Measurements from ENCODE around the gene MLN. TPM values are rescaled to one million over a fixed set of nuclear protein-coding genes. Genes with fewer than 3 reads are reported as not detected.
"Not testable (repeated sequence)": the region's sequence is repeated elsewhere in the genome, so short reads cannot be mapped to it uniquely, and the experiment has no call there.

The MLN gene
- total and polyA plus RNA-seq, 2 experiments from 2014 or later: 0.86 to 2.3 TPM

- H2AFZ ChIP-seq: no peak overlapping the region
- 92% methylated on average over 22 of the region's 22 CpGs for WGBS (ENCODE audit: low lambda C conversion rate, missing lambda C conversion rate)
- H3K4me3 ChIP-seq: no peak overlapping the region
- H3K4me1 ChIP-seq (ENCODE audit: insufficient read depth): peaks cover 19% of the 10 kb centered on the region
- H3K27me3 ChIP-seq: no peaks in the 10 kb centered on the region
- no peaks in the 10 kb centered on the region for H4K20me1 ChIP-seq (ENCODE audit: insufficient read depth, poor library complexity, severe bottlenecking)
- TF ChIP-seq CTCF (IDR thresholded peaks at IDR 0.05; ENCODE audit: poor library complexity) (no peak), EZH2phosphoT487 (IDR thresholded peaks at IDR 0.05; ENCODE audit: low read depth, severe bottlenecking, unreplicated experiment) (no peak), EZH2 (IDR thresholded peaks at IDR 0.05; ENCODE audit: borderline replicate concordance) (no peak)
- no peaks in the 10 kb centered on the region for H3K9me3 ChIP-seq (ENCODE audit: low read depth)
- H3K79me2 ChIP-seq: no peaks in the 10 kb centered on the region
- no peak overlapping the region for H3K27ac ChIP-seq
- no peak for DNase-seq (ENCODE audit: low spot score)
- H3K4me2 ChIP-seq: no peak overlapping the region
- no peaks in the 10 kb centered on the region for H3K9me2 ChIP-seq (replicated peaks; ENCODE audit: insufficient read depth)
- H3K36me3 ChIP-seq (replicated peaks; ENCODE audit: insufficient read depth, low read depth): no peaks in the 10 kb centered on the region
Measured at GRCh38 chr6:33834401-33835392, 30.9 kb upstream of the MLN start.

GRCh38 chr6:33833599-33833998, 29.8 kb upstream of the MLN start:
- no peak overlapping the region for H3K27ac ChIP-seq
- WGBS (ENCODE audit: low lambda C conversion rate, missing lambda C conversion rate): 96% methylated on average over 6 of the region's 6 CpGs
- no peaks in the 10 kb centered on the region for H3K36me3 ChIP-seq (replicated peaks; ENCODE audit: insufficient read depth, low read depth)
- no peak for DNase-seq (ENCODE audit: low spot score)
- H3K9me3 ChIP-seq (ENCODE audit: low read depth): no peaks in the 10 kb centered on the region
- no peak overlapping the region for H3K4me3 ChIP-seq
- no peaks in the 10 kb centered on the region for H4K20me1 ChIP-seq (ENCODE audit: insufficient read depth, poor library complexity, severe bottlenecking)
- H2AFZ ChIP-seq: no peak overlapping the region
- H3K9me2 ChIP-seq (replicated peaks; ENCODE audit: insufficient read depth): no peaks in the 10 kb centered on the region
- no peak overlapping the region for H3K4me2 ChIP-seq
- H3K79me2 ChIP-seq: no peaks in the 10 kb centered on the region
- TF ChIP-seq CTCF (IDR thresholded peaks at IDR 0.05; ENCODE audit: poor library complexity) (no peak), EZH2 (IDR thresholded peaks at IDR 0.05; ENCODE audit: borderline replicate concordance) (no peak), EZH2phosphoT487 (IDR thresholded peaks at IDR 0.05; ENCODE audit: low read depth, severe bottlenecking, unreplicated experiment) (no peak)
- H3K4me1 ChIP-seq (ENCODE audit: insufficient read depth): peaks cover 13% of the 10 kb centered on the region
- H3K27me3 ChIP-seq: no peaks in the 10 kb centered on the region

- H3K27me3 ChIP-seq; H3K36me3 ChIP-seq (replicated peaks; ENCODE audit: insufficient read depth, low read depth); H3K27ac ChIP-seq; DNase-seq (ENCODE audit: low spot score); H3K9me3 ChIP-seq (ENCODE audit: low read depth); H3K79me2 ChIP-seq; H2AFZ ChIP-seq; H3K9me2 ChIP-seq (replicated peaks; ENCODE audit: insufficient read depth); H4K20me1 ChIP-seq (ENCODE audit: insufficient read depth, poor library complexity, severe bottlenecking); H3K4me3 ChIP-seq; H3K4me2 ChIP-seq: not testable (repeated sequence)
- WGBS (ENCODE audit: low lambda C conversion rate, missing lambda C conversion rate): no CpG with 5 or more reads among the region's 32 CpGs
- H3K4me1 ChIP-seq (ENCODE audit: insufficient read depth): peaks cover 13% of the 10 kb centered on the region
Measured at GRCh38 chr6:33832831-33833230, 29.0 kb upstream of the MLN start.

- not testable (repeated sequence) for H3K27me3 ChIP-seq; H4K20me1 ChIP-seq (ENCODE audit: insufficient read depth, poor library complexity, severe bottlenecking); H3K9me2 ChIP-seq (replicated peaks; ENCODE audit: insufficient read depth); H3K4me3 ChIP-seq; H2AFZ ChIP-seq; H3K79me2 ChIP-seq; DNase-seq (ENCODE audit: low spot score); H3K4me2 ChIP-seq; H3K27ac ChIP-seq; H3K9me3 ChIP-seq (ENCODE audit: low read depth); H3K36me3 ChIP-seq (replicated peaks; ENCODE audit: insufficient read depth, low read depth)
- WGBS (ENCODE audit: low lambda C conversion rate, missing lambda C conversion rate): 78% methylated on average over 4 of the region's 5 CpGs
- peaks cover 23% of the 10 kb centered on the region for H3K4me1 ChIP-seq (ENCODE audit: insufficient read depth)
Measured at GRCh38 chr6:33831725-33832124, 27.9 kb upstream of the MLN start.
